Neural cell (in vitro differentiated cells): Measurements from ENCODE around the gene MUSTN1. TPM values are rescaled to one million over a fixed set of nuclear protein-coding genes. Genes with fewer than 3 reads are reported as not detected.

ENCODE experiments used
- H2AFZ ChIP-seq: fragments of 200-600, 300-800 bp; sonication (generic), shearing (Covaris generic); 2 replicates; pipeline ENCODE4 v1.6.0; 2014; ENCODE audit warnings: low read depth, mild to moderate bottlenecking, antibody characterized with exemption, low read length, moderate library complexity
- H3F3A ChIP-seq: fragments of 200-600 bp; shearing (Covaris generic); 2 replicates; pipeline ENCODE4 v1.6.1; 2016; ENCODE audit warnings: mild to moderate bottlenecking, moderate library complexity, mixed read lengths, antibody characterized with exemption, low read length; ENCODE audit not compliant: insufficient read depth, poor library complexity, severe bottlenecking
- H3K27ac ChIP-seq: fragments of 200-600, 300-800 bp; sonication (generic), shearing (Covaris generic); 2 replicates; pipeline ENCODE4 v1.5.1; 2014; ENCODE audit warnings: mild to moderate bottlenecking, low read length, moderate library complexity
- H3K27me3 ChIP-seq: fragments of 300-800, 200-600 bp; sonication (generic), shearing (Covaris generic); 2 replicates; pipeline ENCODE4 v1.6.0; 2014; ENCODE audit warnings: mild to moderate bottlenecking, low read depth, low read length, moderate library complexity; ENCODE audit not compliant: insufficient read depth
- H3K36me3 ChIP-seq: fragments of 300-800, 200-600 bp; sonication (generic), shearing (Covaris generic); 2 replicates; pipeline ENCODE4 v1.5.1; 2014; ENCODE audit warnings: mild to moderate bottlenecking, antibody characterized with exemption, low read length, moderate library complexity; ENCODE audit not compliant: insufficient read depth
- H3K4me2 ChIP-seq: fragments of 300-800, 200-600 bp; sonication (generic), shearing (Covaris generic); 2 replicates; pipeline ENCODE4 v1.6.0; 2014; ENCODE audit warnings: mild to moderate bottlenecking, low read length
- H3K4me3 ChIP-seq: fragments of 300-800, 200-600 bp; sonication (generic), shearing (Covaris generic); 2 replicates; pipeline ENCODE4 v1.5.1; 2014; ENCODE audit warnings: mild to moderate bottlenecking, low read length, moderate library complexity
- H3K79me2 ChIP-seq: fragments of 200-600 bp; shearing (Covaris generic); replicated peaks from 2 replicates; pipeline ENCODE4 v1.6.0; 2014; ENCODE audit warnings: mild to moderate bottlenecking, low read length, moderate library complexity; ENCODE audit not compliant: insufficient read depth
- H3K9ac ChIP-seq: fragments of 300-800, 200-600 bp; sonication (generic), shearing (Covaris generic); 2 replicates; pipeline ENCODE4 v1.6.1; 2016; ENCODE audit warnings: mild to moderate bottlenecking, low read length, mixed read lengths
- H3K9me2 ChIP-seq: fragments of 200-600 bp; shearing (Covaris generic); 2 replicates; pipeline ENCODE4 v1.6.1; 2016; ENCODE audit warnings: mild to moderate bottlenecking, low read length, mixed read lengths; ENCODE audit not compliant: insufficient read depth
- H3K9me3 ChIP-seq: fragments of 200-600, 300-800 bp; sonication (generic), shearing (Covaris generic); 2 replicates; pipeline ENCODE4 v1.6.1; 2016; ENCODE audit warnings: mild to moderate bottlenecking, mixed run types, low read length, moderate library complexity, mixed read lengths
- H4K20me1 ChIP-seq: fragments of 200-600 bp; shearing (Covaris generic); 2 replicates; pipeline ENCODE4 v1.6.1; 2016; ENCODE audit warnings: mild to moderate bottlenecking, mixed run types; ENCODE audit not compliant: insufficient read depth
- CTCF ChIP-seq: fragments of 450-650 bp; IDR thresholded peaks from 2 replicates; pipeline ENCODE4 v1.5.1; 2014; ENCODE audit warnings: antibody characterized with exemption, mild to moderate bottlenecking, moderate library complexity; ENCODE audit not compliant: poor library complexity, severe bottlenecking
- EP300 ChIP-seq: fragments of 450-650 bp; conservative IDR thresholded peaks from 2 replicates; pipeline ENCODE4 v1.6.1; 2014; ENCODE audit warnings: antibody characterized with exemption, mild to moderate bottlenecking, moderate library complexity; ENCODE audit not compliant: poor library complexity, severe bottlenecking
- EZH2 ChIP-seq: fragments of 200-600, 300-800 bp; shearing (Covaris generic), sonication (generic); IDR thresholded peaks from 2 replicates; pipeline ENCODE4 v1.6.1; 2014; ENCODE audit warnings: antibody characterized with exemption, low read length, borderline replicate concordance, mild to moderate bottlenecking; ENCODE audit not compliant: insufficient read depth, poor library complexity, severe bottlenecking
- MXI1 ChIP-seq: fragments of 450-650 bp; conservative IDR thresholded peaks from 2 replicates; pipeline ENCODE4 v1.6.1; 2014; ENCODE audit warnings: antibody characterized with exemption, mild to moderate bottlenecking; ENCODE audit not compliant: poor library complexity, severe bottlenecking
- POLR2AphosphoS5 ChIP-seq: IDR thresholded peaks from 2 replicates; pipeline ENCODE4 v1.6.1; 2012
- RAD21 ChIP-seq: fragments of 450-650 bp; conservative IDR thresholded peaks from 2 replicates; pipeline ENCODE4 v1.6.1; 2014; ENCODE audit warnings: antibody characterized with exemption, mild to moderate bottlenecking, moderate library complexity
- SMC3 ChIP-seq: fragments of 450-650 bp; conservative IDR thresholded peaks from 2 replicates; pipeline ENCODE4 v1.6.1; 2014; ENCODE audit warnings: antibody characterized with exemption, mild to moderate bottlenecking, moderate library complexity; ENCODE audit not compliant: poor library complexity
- TAF1 ChIP-seq: IDR thresholded peaks from 2 replicates; pipeline ENCODE4 v1.6.1; 2012; ENCODE audit warnings: low read depth
- polyA plus RNA-seq: library from polyadenylated mRNA; depleted of rRNA; stranded (reverse); fragments of >200 nt; gene quantifications from 2 replicates; pipeline ENCODE4 v1.2.3, GENCODE V29; 2014
- TF ChIP-seq, protein P1 (sequence below): IDR thresholded peaks from 2 replicates; pipeline ENCODE4 v1.6.1; 2012; ENCODE audit warnings: borderline replicate concordance

The MUSTN1 gene
- polyA plus RNA-seq, 1 donor from 2014 or later = not detected

DNA sequence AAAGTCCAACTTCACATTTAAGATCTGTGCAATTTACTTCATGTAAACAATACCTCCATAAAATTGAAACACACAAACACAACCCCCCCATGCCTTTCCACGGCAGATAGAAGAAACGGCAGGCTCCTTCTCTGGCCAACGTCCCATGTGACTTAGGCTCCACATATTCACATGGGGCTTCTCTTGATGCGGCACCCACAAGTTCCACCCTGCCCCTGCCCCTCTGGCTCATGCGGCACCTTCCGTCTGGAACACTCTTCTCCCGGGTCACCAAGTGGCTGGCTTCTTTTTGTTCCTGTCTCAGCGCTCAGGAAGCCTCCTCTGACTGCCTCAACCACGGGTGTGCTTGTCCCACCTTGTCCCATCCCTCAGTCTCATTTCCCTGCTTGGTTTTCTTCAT lies 36.9 kb upstream of the MUSTN1 start:
- Histone ChIP-seq H3K9ac (no peak overlapping the region), H4K20me1 (no peaks in the 10 kb centered on the region), H3K4me2 (no peak overlapping the region), H3K79me2 (no peaks in the 10 kb centered on the region), H3K4me3 (no peak overlapping the region), H3K27ac (no peak overlapping the region), H3K36me3 (no peaks in the 10 kb centered on the region), H3F3A (no peaks in the 10 kb centered on the region), H2AFZ (no peak overlapping the region), H3K9me3 (no peaks in the 10 kb centered on the region), H3K9me2 (no peaks in the 10 kb centered on the region), H3K27me3 (no peaks in the 10 kb centered on the region)
- TF ChIP-seq EP300 = no peak
- no peak for TF ChIP-seq EZH2
- TF ChIP-seq CTCF = no peak
- no peak for TF ChIP-seq POLR2AphosphoS5
- TF ChIP-seq MXI1 = no peak
- TF ChIP-seq, protein P1, sequence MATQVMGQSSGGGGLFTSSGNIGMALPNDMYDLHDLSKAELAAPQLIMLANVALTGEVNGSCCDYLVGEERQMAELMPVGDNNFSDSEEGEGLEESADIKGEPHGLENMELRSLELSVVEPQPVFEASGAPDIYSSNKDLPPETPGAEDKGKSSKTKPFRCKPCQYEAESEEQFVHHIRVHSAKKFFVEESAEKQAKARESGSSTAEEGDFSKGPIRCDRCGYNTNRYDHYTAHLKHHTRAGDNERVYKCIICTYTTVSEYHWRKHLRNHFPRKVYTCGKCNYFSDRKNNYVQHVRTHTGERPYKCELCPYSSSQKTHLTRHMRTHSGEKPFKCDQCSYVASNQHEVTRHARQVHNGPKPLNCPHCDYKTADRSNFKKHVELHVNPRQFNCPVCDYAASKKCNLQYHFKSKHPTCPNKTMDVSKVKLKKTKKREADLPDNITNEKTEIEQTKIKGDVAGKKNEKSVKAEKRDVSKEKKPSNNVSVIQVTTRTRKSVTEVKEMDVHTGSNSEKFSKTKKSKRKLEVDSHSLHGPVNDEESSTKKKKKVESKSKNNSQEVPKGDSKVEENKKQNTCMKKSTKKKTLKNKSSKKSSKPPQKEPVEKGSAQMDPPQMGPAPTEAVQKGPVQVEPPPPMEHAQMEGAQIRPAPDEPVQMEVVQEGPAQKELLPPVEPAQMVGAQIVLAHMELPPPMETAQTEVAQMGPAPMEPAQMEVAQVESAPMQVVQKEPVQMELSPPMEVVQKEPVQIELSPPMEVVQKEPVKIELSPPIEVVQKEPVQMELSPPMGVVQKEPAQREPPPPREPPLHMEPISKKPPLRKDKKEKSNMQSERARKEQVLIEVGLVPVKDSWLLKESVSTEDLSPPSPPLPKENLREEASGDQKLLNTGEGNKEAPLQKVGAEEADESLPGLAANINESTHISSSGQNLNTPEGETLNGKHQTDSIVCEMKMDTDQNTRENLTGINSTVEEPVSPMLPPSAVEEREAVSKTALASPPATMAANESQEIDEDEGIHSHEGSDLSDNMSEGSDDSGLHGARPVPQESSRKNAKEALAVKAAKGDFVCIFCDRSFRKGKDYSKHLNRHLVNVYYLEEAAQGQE = no peak
- no peak for TF ChIP-seq TAF1
- no peak for TF ChIP-seq SMC3
- no peak for TF ChIP-seq RAD21

DNA sequence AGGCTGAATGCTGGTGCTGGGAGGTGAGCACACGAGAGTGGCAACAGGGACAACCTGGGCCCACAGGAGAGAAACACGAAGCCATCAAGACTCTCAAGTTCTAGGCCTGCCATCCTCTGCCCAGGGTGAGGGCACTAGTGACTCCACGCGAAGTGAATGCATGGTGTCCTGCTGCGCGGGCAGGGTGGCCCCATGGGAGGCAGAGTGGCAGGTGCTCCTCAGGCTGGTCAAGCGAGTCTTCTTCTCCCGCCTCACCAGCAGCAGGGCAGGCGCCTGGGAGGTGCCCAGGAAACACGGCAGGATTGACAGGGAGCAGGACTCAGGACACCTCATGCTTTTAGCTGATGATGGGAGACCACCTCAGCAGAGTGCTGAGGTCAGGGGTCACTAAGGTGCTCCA lies 35.7 kb upstream of the MUSTN1 start:
- Histone ChIP-seq H4K20me1 (no peaks in the 10 kb centered on the region), H3K9ac (no peak overlapping the region), H3K36me3 (no peaks in the 10 kb centered on the region), H3K9me3 (no peaks in the 10 kb centered on the region), H3K9me2 (no peaks in the 10 kb centered on the region), H3K4me3 (no peak overlapping the region), H3K4me2 (no peak overlapping the region), H3K27ac (no peak overlapping the region), H3F3A (no peaks in the 10 kb centered on the region), H3K27me3 (no peaks in the 10 kb centered on the region), H3K79me2 (no peaks in the 10 kb centered on the region), H2AFZ (no peak overlapping the region)
- TF ChIP-seq CTCF (no peak), RAD21 (no peak), TAF1 (no peak), EZH2 (no peak), EP300 (no peak), POLR2AphosphoS5 (no peak), MXI1 (no peak), SMC3 (no peak)
- TF ChIP-seq, protein P1 = no peak
